WTC11 (cell line): ENCODE data around the gene CPT1C. TPM values are rescaled to one million over a fixed set of nuclear protein-coding genes. Genes with fewer than 3 reads are reported as not detected.

Experiments
- AR ChIP-seq: fragments of 250-450 bp; sonication (Bioruptor Pico); IDR thresholded peaks from 2 replicates; pipeline ENCODE4 v1.9.0; 2021; ENCODE audit warnings: mild to moderate bottlenecking
- ARID4B ChIP-seq: sonication (generic); formaldehyde crosslinking; IDR thresholded peaks from 2 replicates; pipeline ENCODE4 v1.8.0; 2023; ENCODE audit warnings: missing genetic modification reagents, mild to moderate bottlenecking, borderline replicate concordance
- CBFB ChIP-seq: sonication (generic); formaldehyde crosslinking; IDR thresholded peaks from 2 replicates; pipeline ENCODE4 v1.8.1; 2022; ENCODE audit warnings: mild to moderate bottlenecking, low read depth, missing genetic modification reagents
- CTCF ChIP-seq: fragments of 200-600 bp; IDR thresholded peaks from 2 replicates; pipeline ENCODE4 v1.8.0; 2022; ENCODE audit warnings: antibody characterized with exemption
- E2F1 ChIP-seq: sonication (generic); formaldehyde crosslinking; IDR thresholded peaks from 2 replicates; pipeline ENCODE4 v1.8.0; 2022; ENCODE audit warnings: mild to moderate bottlenecking, missing genetic modification reagents
- E2F4 ChIP-seq: sonication (generic); formaldehyde crosslinking; IDR thresholded peaks from 2 replicates; pipeline ENCODE4 v1.8.1; 2022; ENCODE audit warnings: low read depth, mild to moderate bottlenecking, moderate library complexity, missing genetic modification reagents, borderline replicate concordance
- FOXJ3 ChIP-seq: sonication (generic); formaldehyde crosslinking; IDR thresholded peaks from 2 replicates; pipeline ENCODE4 v1.9.0; 2021; ENCODE audit warnings: missing genetic modification reagents, mild to moderate bottlenecking, borderline replicate concordance
- FOXK1 ChIP-seq: sonication (generic); formaldehyde crosslinking; IDR thresholded peaks from 2 replicates; pipeline ENCODE4 v1.8.0; 2022; ENCODE audit warnings: mild to moderate bottlenecking, moderate library complexity, missing genetic modification reagents
- FOXP4 ChIP-seq: sonication (generic); formaldehyde crosslinking; IDR thresholded peaks from 2 replicates; pipeline ENCODE4 v1.8.0; 2022; ENCODE audit warnings: mild to moderate bottlenecking, missing genetic modification reagents
- GTF2I ChIP-seq: fragments of 250-450 bp; sonication (Bioruptor Pico); conservative IDR thresholded peaks from 2 replicates; pipeline ENCODE4 v1.4.0; 2021; ENCODE audit warnings: mild to moderate bottlenecking
- IRF1 ChIP-seq: sonication (generic); formaldehyde crosslinking; IDR thresholded peaks from 2 replicates; pipeline ENCODE4 v1.8.0; 2023; ENCODE audit warnings: missing genetic modification reagents
- JAZF1 ChIP-seq: fragments of 250-450 bp; sonication (Bioruptor Pico); IDR thresholded peaks from 2 replicates; pipeline ENCODE4 v1.9.0; 2021; ENCODE audit warnings: moderate library complexity, mild to moderate bottlenecking, inconsistent platforms
- MYBL2 ChIP-seq: sonication (generic); formaldehyde crosslinking; IDR thresholded peaks from 2 replicates; pipeline ENCODE4 v1.8.1; 2023; ENCODE audit warnings: mild to moderate bottlenecking, moderate library complexity, missing genetic modification reagents
- RORB ChIP-seq: fragments of 250-450 bp; sonication (Bioruptor Pico); IDR thresholded peaks from 2 replicates; pipeline ENCODE4 v1.9.0; 2021; ENCODE audit warnings: mild to moderate bottlenecking
- SMAD3 ChIP-seq: sonication (generic); formaldehyde crosslinking; IDR thresholded peaks from 2 replicates; pipeline ENCODE4 v1.8.0; 2022; ENCODE audit warnings: missing genetic modification reagents, mild to moderate bottlenecking, borderline replicate concordance
- USF1 ChIP-seq: sonication (generic); formaldehyde crosslinking; IDR thresholded peaks from 2 replicates; pipeline ENCODE4 v1.8.0; 2022; ENCODE audit warnings: mild to moderate bottlenecking, missing genetic modification reagents
- ZBTB21 ChIP-seq: sonication (generic); formaldehyde crosslinking; IDR thresholded peaks from 2 replicates; pipeline ENCODE4 v1.8.1; 2023; ENCODE audit warnings: mild to moderate bottlenecking, missing genetic modification reagents, borderline replicate concordance
- ZBTB43 ChIP-seq: sonication (generic); formaldehyde crosslinking; IDR thresholded peaks from 2 replicates; pipeline ENCODE4 v1.8.1; 2023; ENCODE audit warnings: mild to moderate bottlenecking, missing genetic modification reagents
- ZMAT4 ChIP-seq: fragments of 250-450 bp; sonication (Bioruptor Pico); IDR thresholded peaks from 2 replicates; pipeline ENCODE4 v1.9.0; 2021; ENCODE audit warnings: mild to moderate bottlenecking
- ZNF263 ChIP-seq: sonication (generic); formaldehyde crosslinking; IDR thresholded peaks from 2 replicates; pipeline ENCODE4 v1.8.1; 2022; ENCODE audit warnings: low read depth, mild to moderate bottlenecking, moderate library complexity, missing genetic modification reagents
- total RNA-seq: library from RNA; stranded (reverse); gene quantifications from 3 replicates; pipeline ENCODE4 v1.2.3, GENCODE V29; 2021

The CPT1C gene
- total RNA-seq, 1 experiment from 2014 or later, result 74.6 TPM

- TF ChIP-seq E2F4 (CRISPR knock-in tag) (no peak), GTF2I (no peak), USF1 (CRISPR knock-in tag) (no peak), CTCF (no peak), ZNF263 (0 out of 2 replicates have a peak, but pooled peaks have one; percentile 33), FOXK1 (CRISPR knock-in tag) (no peak), FOXJ3 (CRISPR knock-in tag) (no peak), ZBTB43 (CRISPR knock-in tag) (no peak), ZBTB21 (CRISPR knock-in tag) (no peak), JAZF1 (CRISPR knock-in tag) (no peak), CBFB (CRISPR knock-in tag) (no peak), RORB (no peak), IRF1 (CRISPR knock-in tag) (0 out of 2 replicates have a peak, but pooled peaks have one; percentile 26), FOXP4 (CRISPR knock-in tag) (peak; percentile 71; the same call in 1 of the 2 replicates), ARID4B (CRISPR knock-in tag) (0 out of 2 replicates have a peak, but pooled peaks have one; percentile 23), E2F1 (CRISPR knock-in tag) (no peak), MYBL2 (0 out of 2 replicates have a peak, but pooled peaks have one; percentile 37), AR (CRISPR knock-in tag) (no peak), SMAD3 (CRISPR knock-in tag) (no peak), ZMAT4 (no peak)
Measured at GRCh38 chr19:49746206-49746958, 55.5 kb downstream of the CPT1C start (continued).
